T-helper 22 cell (primary cell): ENCODE measurements around the gene PEAR1.
A peak's percentile ranks its signal among the peaks of the same experiment; 100 is the strongest.

ENCODE experiments used
- DNase-seq: peaks from one replicate; pipeline ENCODE4 v3.0.0-alpha.2; 2020; ENCODE audit warnings: low read depth

PEAR1 gene

GRCh38 chr1:156884560-156885184, 8.8 kb upstream of the PEAR1 start:
- DNase-seq, result no peak

GRCh38 chr1:156885314-156885713, 8.2 kb upstream of the PEAR1 start:
- DNase-seq, result no peak

GRCh38 chr1:156885880-156886355, 7.6 kb upstream of the PEAR1 start:
- no peak for DNase-seq

- no peak for DNase-seq
Measured at GRCh38 chr1:156886583-156887281, 6.8 kb upstream of the PEAR1 start.

GRCh38 chr1:156887317-156887716, 6.2 kb upstream of the PEAR1 start:
- no peak for DNase-seq

GRCh38 chr1:156887734-156888133, 5.8 kb upstream of the PEAR1 start:
- DNase-seq, result no peak

- DNase-seq, result no peak
Measured at GRCh38 chr1:156889802-156890580, 3.5 kb upstream of the PEAR1 start.

- DNase-seq, result peak; percentile 64
Measured at GRCh38 chr1:156892190-156893047, 1.1 kb upstream of the PEAR1 start.

GRCh38 chr1:156894001-156894400, 483 bp downstream of the PEAR1 start:
- DNase-seq, result no peak

GRCh38 chr1:156894711-156895454, 1.4 kb downstream of the PEAR1 start:
- DNase-seq, result no peak

GRCh38 chr1:156895455-156895812, 1.9 kb downstream of the PEAR1 start:
- no peak for DNase-seq

GRCh38 chr1:156895927-156896326, 2.4 kb downstream of the PEAR1 start:
- DNase-seq, result no peak

- no peak for DNase-seq
Measured at GRCh38 chr1:156896490-156897033, 3.0 kb downstream of the PEAR1 start.

GRCh38 chr1:156897078-156897825, 3.7 kb downstream of the PEAR1 start:
- no peak for DNase-seq

GRCh38 chr1:156898161-156898566, 4.6 kb downstream of the PEAR1 start:
- no peak for DNase-seq

- no peak for DNase-seq
Measured at GRCh38 chr1:156898971-156899664, 5.6 kb downstream of the PEAR1 start.

- DNase-seq, result no peak
Measured at GRCh38 chr1:156899956-156900718, 6.6 kb downstream of the PEAR1 start.

GRCh38 chr1:156900896-156901589, 7.5 kb downstream of the PEAR1 start:
- DNase-seq, result no peak

- DNase-seq, result no peak
Measured at GRCh38 chr1:156901590-156901900, 8.0 kb downstream of the PEAR1 start.
